PC-3 (cell line): ENCODE measurements around the gene TMC1.

ENCODE experiments used
- CTCF ChIP-seq: fragments of 300-600 bp; sonication (generic); conservative IDR thresholded peaks from 2 replicates; pipeline ENCODE4 v1.5.1; 2017; ENCODE audit warnings: antibody characterized with exemption, low read depth, mild to moderate bottlenecking, low read length
- EZH2 ChIP-seq: fragments of 300-600 bp; sonication (generic); IDR thresholded peaks from one replicate; pipeline ENCODE4 v1.6.1; 2017; ENCODE audit warnings: antibody characterized with exemption, mild to moderate bottlenecking, low read length; ENCODE audit not compliant: unreplicated experiment

GRCh38 chr9:72786948-72787347 is 265.5 kb downstream of the TMC1 start:
- TF ChIP-seq CTCF (no peak), EZH2 (no peak)
